Activated CD4-positive, alpha-beta T cell treated with anti-CD3 and anti-CD28 coated beads, Interleukin-2, amount 50 U/mL, for 16 hours (primary cell): Measurements from ENCODE around the gene PROK1.

ENCODE experiments used
- DNase-seq: peaks from one replicate; pipeline ENCODE4 v3.0.0-alpha.2; 2020

The PROK1 gene

GRCh38 chr1:110466646-110467280 is 15.8 kb downstream of the PROK1 start:
- no peak for DNase-seq

DNA sequence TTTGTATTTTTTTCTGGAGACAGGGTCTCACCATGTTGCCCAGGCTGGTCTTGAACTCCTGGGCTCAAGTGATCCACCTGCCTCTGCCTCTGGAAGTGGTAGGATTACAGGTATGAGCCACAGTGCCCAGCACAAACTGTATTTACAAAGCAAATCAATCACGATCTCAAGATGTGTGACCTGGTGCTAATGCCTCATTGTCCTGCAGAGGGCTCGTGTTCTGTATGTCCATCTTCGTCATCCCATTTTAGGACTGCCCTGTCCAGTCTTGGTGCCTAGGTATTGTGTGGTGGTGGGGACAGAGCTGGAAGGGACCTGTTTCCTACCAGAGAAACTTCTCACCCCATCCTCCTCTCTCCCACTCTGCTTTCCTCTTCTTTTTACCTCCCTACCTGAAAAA is 20.2 kb downstream of the PROK1 start:
- no peak for DNase-seq

GRCh38 chr1:110472546-110472945 is 21.6 kb downstream of the PROK1 start:
- DNase-seq, result no peak

DNA sequence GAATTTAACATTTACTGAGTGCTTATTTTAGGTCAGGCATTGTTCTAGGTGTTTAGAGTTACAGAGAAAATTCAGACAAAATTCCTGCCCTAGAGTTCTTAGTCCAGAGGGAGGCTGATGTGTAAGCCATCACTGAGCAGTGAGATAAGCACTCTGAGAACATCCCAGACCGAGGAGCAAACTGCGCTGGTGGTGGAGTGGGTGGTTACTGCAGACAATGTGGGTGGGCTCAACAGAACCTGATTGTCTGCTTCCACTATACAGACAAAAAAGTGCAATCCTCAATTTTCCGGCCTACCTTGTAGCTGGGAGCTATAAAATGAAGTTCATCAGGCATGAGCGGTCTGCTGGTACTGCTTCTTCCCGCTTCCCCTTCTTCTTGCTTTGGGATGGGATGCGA is 23.5 kb downstream of the PROK1 start:
- no peak for DNase-seq

DNA sequence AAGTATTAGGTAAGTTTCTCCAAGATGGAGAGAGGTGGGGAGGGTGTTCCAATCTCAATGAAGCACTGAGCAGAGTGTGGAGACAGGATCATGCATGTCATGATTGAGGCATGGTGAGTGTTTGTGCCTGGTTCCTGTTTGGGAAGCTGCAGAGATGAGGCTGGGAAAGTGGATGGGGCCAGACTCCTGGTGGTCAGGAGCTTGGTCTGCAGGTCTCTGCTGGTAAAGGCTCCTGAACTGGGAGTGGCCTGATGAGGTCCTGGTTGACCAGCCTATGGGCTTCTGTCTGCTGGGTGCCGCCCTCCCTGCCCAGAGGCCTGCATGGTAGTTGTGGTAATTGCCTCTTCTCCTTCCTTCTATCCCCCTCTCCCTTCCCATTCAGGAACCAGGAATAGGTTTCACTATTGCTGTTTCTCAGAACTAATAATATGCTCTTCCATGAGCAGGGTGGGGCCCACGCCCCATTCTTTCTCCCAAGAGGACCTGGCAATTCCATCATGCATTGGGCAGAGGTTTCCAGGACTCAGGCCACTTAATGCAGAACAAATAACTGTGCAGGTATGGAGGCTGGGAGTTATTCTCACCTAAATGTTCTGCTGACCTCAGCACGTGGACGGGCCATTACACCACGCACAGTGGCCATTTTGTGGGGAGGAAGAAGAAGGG is 24.5 kb downstream of the PROK1 start:
- DNase-seq, result no peak

DNA sequence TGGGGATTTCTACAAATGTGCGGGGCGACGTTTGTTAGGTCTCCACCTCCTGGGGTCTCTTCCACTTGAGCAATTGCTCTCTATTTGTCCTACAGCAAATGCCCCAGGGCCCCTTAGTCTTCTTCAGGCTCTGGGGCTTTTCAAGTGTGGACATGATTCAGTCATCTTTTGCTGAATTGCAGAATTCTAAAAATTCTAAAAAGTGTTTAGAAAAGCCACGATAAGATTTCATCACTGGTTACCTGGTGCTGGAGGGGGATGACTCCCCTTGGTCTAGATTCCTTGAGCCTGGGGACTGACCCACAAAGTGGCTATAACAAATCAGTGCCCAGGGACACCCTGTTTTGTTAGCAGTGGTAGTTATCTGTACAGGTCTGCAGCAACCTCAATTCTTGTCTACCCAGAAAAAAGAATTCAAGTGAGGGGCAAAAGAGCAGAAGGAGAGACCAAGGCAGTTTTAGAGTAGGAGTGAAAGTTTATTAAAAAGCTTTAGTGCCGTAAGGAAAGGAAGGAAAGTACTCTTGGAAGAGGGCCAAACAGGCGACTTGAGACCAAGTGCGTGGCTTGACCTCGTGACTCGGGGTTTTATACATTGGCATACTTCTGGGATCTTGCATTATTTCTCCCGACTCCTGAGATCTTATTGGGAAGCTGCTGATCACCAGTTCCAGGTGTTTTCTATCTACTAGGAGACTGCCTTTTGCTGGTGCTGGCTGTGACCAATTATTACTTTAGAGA is 25.2 kb downstream of the PROK1 start:
- no peak for DNase-seq

DNA sequence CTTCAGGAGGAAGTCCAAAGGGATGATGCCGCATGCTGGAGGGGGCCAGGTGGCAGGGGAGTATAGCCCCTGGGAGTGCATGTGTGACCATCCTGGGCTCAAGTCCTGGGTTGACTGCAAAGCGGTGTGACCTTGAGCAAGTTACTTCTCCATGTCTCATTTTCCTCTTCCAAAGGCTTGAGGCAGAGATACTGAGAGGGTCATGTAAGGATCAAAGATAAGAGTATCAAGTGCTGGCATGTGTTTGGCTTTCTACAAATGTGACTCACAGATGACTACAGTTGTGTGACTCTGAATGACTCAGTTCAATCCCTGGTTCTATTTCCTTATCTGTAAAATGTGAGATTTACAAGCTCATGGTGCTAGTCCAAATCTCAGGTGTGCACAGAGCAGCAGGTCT is 26.1 kb downstream of the PROK1 start:
- peak; percentile 32 for DNase-seq

- DNase-seq, result no peak
These were observed 26.6 kb downstream of the PROK1 start for GRCh38 chr1:110477445-110477957.

GRCh38 chr1:110477967-110478640 is 27.2 kb downstream of the PROK1 start:
- DNase-seq, result no peak

- no peak for DNase-seq
These were observed 27.9 kb downstream of the PROK1 start for GRCh38 chr1:110478886-110479285.

DNA sequence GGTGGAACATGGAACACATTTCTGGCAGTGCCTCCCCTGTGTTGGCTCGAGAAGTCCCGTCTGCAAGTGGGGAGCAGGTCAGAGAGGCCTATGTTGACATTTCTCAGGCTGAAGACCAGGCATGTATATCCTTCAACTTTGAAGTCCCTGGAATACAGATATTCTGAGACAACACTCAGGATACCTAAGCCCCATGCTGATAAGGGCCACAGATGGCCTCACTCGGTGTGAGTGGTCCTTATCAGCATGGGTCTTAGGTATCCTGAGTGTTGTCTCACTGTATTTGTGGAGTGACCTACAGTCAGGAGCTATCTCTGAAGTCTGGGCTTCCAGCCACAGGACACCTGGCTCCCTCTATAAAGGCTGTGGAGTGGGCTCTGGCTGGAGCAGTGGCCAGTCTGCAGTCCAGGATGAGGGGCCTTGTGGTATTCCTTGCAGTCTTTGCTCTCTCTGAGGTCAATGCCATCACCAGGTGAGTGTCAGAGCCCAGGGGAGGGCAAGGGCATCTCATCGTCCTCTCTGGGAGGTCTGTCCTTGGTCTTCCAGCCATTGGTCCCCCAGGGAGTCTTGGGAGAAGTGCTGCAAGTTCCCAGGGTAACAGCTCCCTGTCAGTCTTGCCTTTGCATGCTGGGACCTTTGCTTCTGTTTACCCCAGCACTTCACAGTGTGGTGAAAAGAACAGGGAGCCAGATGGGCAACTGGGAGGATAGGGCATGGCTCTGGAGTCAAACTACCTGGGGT is 29.6 kb downstream of the PROK1 start:
- DNase-seq, result no peak

- DNase-seq, result no peak
These were observed 31.1 kb downstream of the PROK1 start for GRCh38 chr1:110481968-110482623.

DNA sequence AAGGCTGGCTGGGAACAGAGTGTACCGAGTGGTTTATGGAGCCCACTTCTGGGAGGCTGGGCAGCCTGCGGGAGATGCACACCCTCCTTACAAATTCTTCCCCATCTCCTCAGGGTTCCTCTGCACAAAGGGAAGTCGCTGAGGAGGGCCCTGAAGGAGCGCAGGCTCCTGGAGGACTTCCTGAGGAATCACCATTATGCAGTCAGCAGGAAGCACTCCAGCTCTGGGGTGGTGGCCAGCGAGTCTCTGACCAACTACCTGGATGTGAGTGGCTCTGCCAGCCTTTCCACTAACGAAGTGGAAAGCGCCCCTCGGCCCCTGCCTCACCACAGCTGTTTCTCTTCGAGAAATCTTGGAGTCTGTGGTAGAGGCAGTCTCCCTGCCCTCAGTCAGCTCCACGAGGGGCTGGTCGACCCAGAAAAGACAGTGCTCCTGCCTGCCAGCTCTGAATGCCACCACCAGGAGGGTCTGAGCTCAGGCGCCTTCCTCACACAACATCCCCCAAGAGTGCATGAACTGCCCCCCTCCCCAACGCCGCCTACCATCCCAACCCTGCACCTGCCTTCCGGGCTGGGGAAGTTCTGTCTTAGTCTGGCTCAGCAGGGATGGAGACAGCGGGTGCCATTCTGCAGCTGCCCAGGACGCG is 31.8 kb downstream of the PROK1 start:
- no peak for DNase-seq

GRCh38 chr1:110483308-110483685 is 32.3 kb downstream of the PROK1 start:
- DNase-seq, result no peak

DNA sequence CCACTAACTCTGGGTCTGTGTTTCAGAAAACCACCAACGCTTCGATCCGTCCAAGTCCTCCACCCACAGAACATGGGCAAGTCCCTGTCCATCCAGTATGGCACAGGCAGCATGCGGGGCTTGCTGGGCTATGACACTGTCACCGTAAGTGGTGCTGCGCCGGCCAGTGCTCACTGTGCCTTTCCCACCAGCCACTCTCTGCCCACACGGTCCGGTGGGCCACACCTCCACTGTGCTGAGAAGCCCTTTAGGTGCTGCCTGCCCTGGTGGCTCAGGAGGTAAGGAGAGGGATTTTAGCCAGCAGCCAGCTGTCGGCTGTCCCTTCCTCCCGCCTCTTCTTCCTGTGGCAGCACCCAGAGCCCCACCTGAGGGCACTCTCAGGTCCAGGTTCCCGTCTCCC is 33.9 kb downstream of the PROK1 start:
- no peak for DNase-seq

DNA sequence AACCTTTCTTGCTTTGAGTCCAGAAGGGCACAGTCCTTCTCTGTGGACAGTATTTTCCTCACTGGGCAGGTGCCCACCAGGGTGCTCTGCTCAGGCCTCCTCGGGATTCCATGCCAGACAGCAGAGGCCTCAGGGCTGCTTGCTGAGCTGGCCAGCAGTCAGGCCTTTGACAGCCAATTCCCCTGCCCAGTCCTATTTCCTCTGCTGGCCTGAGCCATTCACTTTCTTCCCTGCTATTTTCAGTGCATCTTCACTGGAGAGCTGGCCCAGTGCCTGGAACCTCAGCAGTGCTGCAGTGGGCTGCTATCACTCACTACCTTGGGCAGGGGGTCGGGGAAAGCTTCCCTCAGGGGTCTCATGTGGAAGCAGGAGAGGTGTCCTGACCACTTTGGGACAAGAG is 34.8 kb downstream of the PROK1 start:
- no peak for DNase-seq

DNA sequence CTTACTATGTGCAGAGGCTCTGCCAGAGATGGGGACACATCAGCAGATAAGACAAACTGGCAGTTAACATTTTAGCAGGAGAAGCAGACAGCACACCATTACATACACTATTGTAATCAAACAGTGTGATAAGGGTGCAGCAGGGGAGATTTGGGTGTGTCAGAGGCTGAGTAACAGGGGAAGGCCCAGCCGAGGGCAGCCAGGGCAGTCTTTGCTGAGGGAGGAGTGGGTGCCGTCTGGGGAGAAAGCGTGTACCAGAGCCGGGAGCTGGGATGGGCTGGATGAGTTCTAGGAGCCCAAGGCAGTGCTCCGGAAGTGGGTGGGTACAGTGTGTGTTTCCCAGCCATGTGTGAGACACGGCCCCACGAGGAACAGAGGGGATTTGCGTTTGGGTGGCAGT is 36.8 kb downstream of the PROK1 start:
- no peak for DNase-seq

- no peak for DNase-seq
These were observed 37.2 kb downstream of the PROK1 start for GRCh38 chr1:110488161-110488560.

- DNase-seq, result no peak
These were observed 37.9 kb downstream of the PROK1 start for GRCh38 chr1:110488867-110489266.

DNA sequence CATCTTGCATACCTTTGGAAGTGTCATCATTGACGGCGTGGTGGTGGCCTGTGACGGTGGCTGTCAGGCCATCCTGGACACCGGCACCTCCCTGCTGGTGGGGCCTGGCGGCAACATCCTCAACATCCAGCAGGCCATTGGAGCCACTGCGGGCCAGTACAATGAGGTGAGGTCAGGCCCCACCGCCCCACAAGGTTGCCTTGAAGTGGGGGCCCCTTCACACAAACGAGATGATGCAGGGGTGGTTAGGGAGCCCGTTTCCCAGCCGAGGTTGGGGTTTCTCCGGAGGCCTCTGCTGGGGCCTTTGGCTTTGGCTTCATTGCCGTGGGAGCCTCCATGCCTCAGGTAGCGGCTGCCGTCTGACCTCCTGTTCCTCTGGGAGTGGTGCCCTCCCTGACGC is 38.5 kb downstream of the PROK1 start:
- DNase-seq, result no peak

GRCh38 chr1:110489973-110490542 is 39.1 kb downstream of the PROK1 start:
- no peak for DNase-seq
